HL-60/S4 (cell line): ENCODE measurements around the gene CNTN5.

Experiments
- in situ Hi-C: fragments of 300-500 bp; cut with MboI; formaldehyde crosslinking; loops from 2 replicates; pipeline ENCODE4 v1.14.3; 2022; ENCODE audit warnings: low sequenced_read_pairs

The CNTN5 gene

GRCh38 chr11:100294748-100295147, 1274.0 kb downstream of the CNTN5 start:
- in situ Hi-C loops: no loop called here

DNA sequence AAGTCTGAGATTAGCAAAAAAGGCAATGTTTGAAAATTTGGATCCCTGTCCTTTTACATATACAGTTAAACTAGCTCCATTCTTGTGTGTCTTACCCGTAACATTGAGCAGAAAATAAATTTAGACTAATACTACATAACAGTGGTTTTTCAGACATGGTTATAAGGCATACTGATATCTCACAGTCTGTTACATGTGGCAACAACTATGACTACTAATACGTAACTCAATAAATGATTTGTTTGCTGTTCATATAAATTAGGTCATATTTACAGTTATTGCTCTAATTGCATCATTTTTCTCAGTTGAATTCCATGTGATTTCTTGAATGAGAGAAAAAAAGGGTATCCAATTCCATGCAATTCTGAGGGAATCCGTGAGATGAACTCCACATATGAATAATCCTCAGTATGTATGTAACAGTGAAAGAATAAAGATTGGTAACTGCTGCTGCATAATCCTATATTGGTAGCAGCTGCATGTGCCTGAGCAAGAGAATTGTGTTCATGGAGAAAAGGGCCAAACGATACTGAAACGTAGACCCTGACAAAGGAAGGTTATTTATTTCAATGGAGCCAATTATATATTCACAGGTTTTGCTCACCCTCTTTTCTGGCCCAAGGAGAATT, 1275.4 kb downstream of the CNTN5 start:
- in situ Hi-C loops: no loop called here

- in situ Hi-C loops: no loop called here
These were observed 1276.8 kb downstream of the CNTN5 start for GRCh38 chr11:100297516-100297915.

- in situ Hi-C loops: no loop called here
These were observed 1282.1 kb downstream of the CNTN5 start for GRCh38 chr11:100302824-100303223.

GRCh38 chr11:100303897-100304296, 1283.1 kb downstream of the CNTN5 start:
- in situ Hi-C loops: no loop called here

DNA sequence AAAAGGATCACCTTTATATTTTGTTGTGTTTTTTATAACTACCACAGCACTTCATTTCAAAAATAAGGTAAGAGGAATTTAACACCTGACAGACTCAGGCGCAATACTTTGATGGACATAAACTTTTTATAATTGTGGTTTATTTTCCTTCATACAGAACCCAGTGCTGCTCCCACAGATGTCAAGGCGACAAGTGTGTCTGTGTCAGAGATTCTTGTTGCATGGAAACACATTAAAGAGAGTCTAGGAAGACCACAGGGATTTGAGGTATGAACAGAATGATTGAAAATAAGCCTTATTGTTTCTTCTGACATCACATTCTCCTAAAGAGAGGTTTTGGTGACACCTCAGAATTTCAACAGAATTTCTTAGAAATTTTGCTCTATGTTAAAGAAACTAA, 1287.5 kb downstream of the CNTN5 start:
- in situ Hi-C loops: no loop called here

- in situ Hi-C loops: no loop called here
These were observed 1295.2 kb downstream of the CNTN5 start for GRCh38 chr11:100315946-100316345.

DNA sequence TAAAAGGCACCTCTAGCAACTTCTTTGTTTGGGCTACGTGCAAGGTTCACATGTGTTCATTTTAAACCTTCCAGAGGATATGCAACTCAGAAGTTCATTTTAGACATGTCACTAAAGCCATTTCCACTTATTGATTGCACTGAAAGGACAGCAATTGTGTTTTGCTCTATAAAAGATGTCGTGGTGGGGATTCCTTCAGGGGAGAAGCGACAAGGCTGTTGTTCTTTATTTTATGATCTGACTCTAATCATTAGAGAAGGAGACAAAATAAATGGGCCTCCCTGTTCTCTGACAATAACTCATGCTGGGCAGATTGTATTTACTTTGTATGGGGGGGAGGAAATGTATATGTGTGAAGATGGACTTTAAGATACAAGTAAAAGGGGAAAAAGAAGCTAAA, 1296.2 kb downstream of the CNTN5 start:
- in situ Hi-C loops: no loop called here

DNA sequence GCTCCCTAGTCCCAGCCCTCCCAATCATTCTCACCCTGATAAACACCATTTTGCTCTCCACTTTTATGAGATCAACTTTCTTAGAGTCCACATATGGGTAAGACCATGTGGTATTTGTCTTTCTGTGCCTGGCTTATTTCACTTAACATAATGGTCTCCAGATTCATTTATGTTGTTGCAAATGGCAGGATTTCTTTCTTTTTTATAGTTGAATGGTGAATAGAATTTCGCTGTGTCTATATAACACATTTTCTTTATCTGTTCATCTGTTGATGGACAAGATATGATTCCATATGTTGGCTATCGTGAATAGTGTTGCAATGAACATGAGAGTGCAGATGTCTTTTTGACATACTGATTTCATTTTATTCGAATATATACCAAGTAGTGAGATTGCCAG, 1298.9 kb downstream of the CNTN5 start:
- in situ Hi-C loops: no loop called here

- in situ Hi-C loops: no loop called here
These were observed 1308.0 kb downstream of the CNTN5 start for GRCh38 chr11:100328626-100329340.

GRCh38 chr11:100329352-100329751, 1308.6 kb downstream of the CNTN5 start:
- in situ Hi-C loops: no loop called here

GRCh38 chr11:100336873-100337272, 1316.1 kb downstream of the CNTN5 start:
- in situ Hi-C loops: no loop called here

GRCh38 chr11:100338144-100338840, 1317.5 kb downstream of the CNTN5 start:
- in situ Hi-C loops: no loop called here

DNA sequence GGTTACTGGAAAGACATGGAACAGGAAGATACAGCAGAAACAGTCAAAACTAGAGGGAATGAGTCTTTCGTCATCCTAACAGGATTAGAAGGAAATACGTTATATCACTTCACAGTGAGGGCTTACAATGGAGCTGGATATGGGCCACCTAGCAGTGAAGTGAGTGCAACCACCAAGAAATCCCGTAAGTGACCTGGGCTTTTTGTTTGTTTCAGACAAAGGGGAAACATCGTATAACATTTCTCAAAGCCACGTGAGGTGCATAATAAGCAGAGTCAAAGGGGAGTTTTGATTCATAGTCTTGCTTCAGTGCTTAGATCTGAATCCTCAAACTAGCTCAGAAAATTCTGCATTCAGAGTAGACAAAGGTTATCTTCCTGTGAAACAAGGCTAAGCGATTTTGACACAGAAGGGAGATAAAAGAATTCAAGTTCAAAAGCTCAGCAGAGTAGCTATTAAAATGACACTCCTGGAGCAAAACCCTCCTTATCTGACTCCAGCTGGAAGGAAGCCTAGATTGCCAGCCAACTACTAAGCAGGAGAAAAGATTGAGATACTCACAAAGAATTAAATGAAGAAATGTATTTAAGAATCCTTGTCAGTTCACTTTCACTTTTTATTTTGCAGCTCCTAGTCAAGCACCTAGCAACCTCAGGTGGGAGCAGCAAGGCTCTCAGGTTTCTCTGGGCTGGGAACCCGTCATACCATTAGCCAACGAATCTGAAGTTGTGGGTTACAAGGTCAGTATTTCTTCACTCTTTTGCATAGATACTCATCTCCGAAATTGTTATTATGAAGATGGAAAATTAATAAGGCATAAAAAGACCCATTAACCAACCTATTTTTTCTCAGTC, 1319.9 kb downstream of the CNTN5 start:
- in situ Hi-C loops: no loop called here

GRCh38 chr11:100353083-100353482, 1332.3 kb downstream of the CNTN5 start:
- in situ Hi-C loops: no loop called here

GRCh38 chr11:100354736-100355135, 1334.0 kb downstream of the CNTN5 start:
- in situ Hi-C loops: no loop called here

- in situ Hi-C loops: no loop called here
These were observed 1335.3 kb downstream of the CNTN5 start for GRCh38 chr11:100356035-100356434.

DNA sequence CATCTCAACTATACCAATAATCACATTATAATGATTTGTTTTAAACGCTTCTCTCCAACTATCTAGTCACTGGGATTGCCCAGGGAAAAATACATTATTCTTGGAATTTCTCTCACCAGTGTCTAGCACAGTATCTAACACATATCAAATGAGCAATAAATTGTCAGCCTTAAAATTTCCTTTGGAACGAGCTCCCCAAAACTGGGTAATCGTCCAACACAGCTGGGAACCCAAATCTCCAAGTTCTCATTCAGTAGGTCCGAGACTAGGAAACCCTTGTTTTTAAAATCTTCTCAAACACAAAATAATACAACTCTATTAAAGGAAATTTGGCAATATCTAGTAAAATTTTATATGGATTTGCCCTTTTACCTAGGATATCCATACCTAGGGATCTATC, 1338.5 kb downstream of the CNTN5 start:
- in situ Hi-C loops: no loop called here

GRCh38 chr11:100367892-100368291, 1347.1 kb downstream of the CNTN5 start:
- in situ Hi-C loops: no loop called here

- in situ Hi-C loops: no loop called here
These were observed 1362.7 kb downstream of the CNTN5 start for GRCh38 chr11:100383357-100383865.

DNA sequence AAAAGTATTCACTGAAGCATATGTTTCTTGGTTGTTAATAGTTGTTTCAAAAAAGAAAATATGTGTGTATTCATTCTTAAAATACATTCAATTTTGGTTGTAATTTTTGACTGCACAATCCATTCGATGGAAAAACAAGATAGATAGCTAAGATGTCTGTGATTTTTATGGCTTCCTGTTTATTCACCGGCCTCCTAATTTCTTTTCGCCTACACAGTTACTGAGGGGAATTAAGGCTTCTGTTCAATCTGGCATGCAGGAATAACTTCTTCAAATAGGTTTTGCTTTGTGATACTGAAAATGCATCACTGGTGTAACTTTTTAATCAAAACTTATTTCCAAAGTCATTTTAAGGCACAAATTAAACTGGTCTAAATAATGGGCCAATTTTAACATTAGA, 1375.5 kb downstream of the CNTN5 start:
- in situ Hi-C loops: no loop called here
